Natural killer cell (primary cell): ENCODE data around the gene OR8B4. TPM values are rescaled to one million over a fixed set of nuclear protein-coding genes. Genes with fewer than 3 reads are reported as not detected.
"Not testable (repeated sequence)": the region's sequence is repeated elsewhere in the genome, so short reads cannot be mapped to it uniquely, and the experiment has no call there.

ENCODE experiments used
- ATAC-seq, 3 donors: fragments of 150-1000 bp in 2 of 3; fragments of 200-7000 bp in 1 of 3; cut with Tn5 transposase; 1 replicate in 1 of 3; 2 replicates in 2 of 3; pipeline ENCODE4 v1.10.0; 2021; ENCODE audit warnings: mild to moderate bottlenecking in 2 of 3, moderate library complexity in 2 of 3
- DNase-seq, 2 donors: peaks; one replicate each; pipeline versions ENCODE4 v3.0.0 to v3.0.0-alpha.2; 2013 to 2021; ENCODE audit warnings: mixed read lengths in 1 of 2
- H3K27ac ChIP-seq: one replicate; pipeline ENCODE4 v1.5.1; 2013; ENCODE audit warnings: mild to moderate bottlenecking, low read length
- H3K27me3 ChIP-seq: one replicate; pipeline ENCODE4 v1.6.1; 2013; ENCODE audit warnings: low read length; ENCODE audit not compliant: control insufficient read depth, insufficient read depth
- H3K36me3 ChIP-seq: one replicate; pipeline ENCODE4 v1.6.1; 2013; ENCODE audit warnings: low read length; ENCODE audit not compliant: control insufficient read depth, insufficient read depth
- H3K4me1 ChIP-seq: one replicate; pipeline ENCODE4 v1.6.1; 2013; ENCODE audit warnings: low read length; ENCODE audit not compliant: control insufficient read depth, insufficient read depth
- H3K4me3 ChIP-seq: one replicate; pipeline ENCODE4 v1.5.1; 2013; ENCODE audit warnings: low read length
- H3K9me3 ChIP-seq: one replicate; pipeline ENCODE4 v1.6.1; 2013; ENCODE audit warnings: low read length; ENCODE audit not compliant: control insufficient read depth, insufficient read depth
- H3K27ac Mint-ChIP-seq, 2 donors: one replicate each; pipeline ENCODE4 v1.8.0; 2022; ENCODE audit warnings: mild to moderate bottlenecking in 2 of 2, mixed read lengths in 2 of 2, moderate library complexity in 1 of 2
- H3K27me3 Mint-ChIP-seq, 2 donors: one replicate each; pipeline ENCODE4 v1.8.0; 2022; ENCODE audit warnings: low read depth in 2 of 2, mixed read lengths in 2 of 2
- H3K36me3 Mint-ChIP-seq: one replicate; pipeline ENCODE4 v1.8.0; 2022; ENCODE audit warnings: mixed read lengths
- H3K4me1 Mint-ChIP-seq, 2 donors: one replicate each; pipeline ENCODE4 v1.8.0; 2022; ENCODE audit warnings: mixed read lengths in 2 of 2
- H3K4me3 Mint-ChIP-seq: one replicate; pipeline ENCODE4 v1.8.0; 2022; ENCODE audit warnings: mild to moderate bottlenecking, moderate library complexity, mixed read lengths
- H3K9me3 Mint-ChIP-seq, 2 donors: one replicate each; pipeline ENCODE4 v1.8.0; 2022; ENCODE audit warnings: mixed read lengths in 2 of 2
- CTCF ChIP-seq: fragments of 200-600 bp; IDR thresholded peaks from one replicate; pipeline ENCODE4 v1.8.0; 2022; ENCODE audit warnings: antibody characterized with exemption
- WGBS: methylation state at CpG from one replicate; pipeline ENCODE4 v1.1.7; 2013; ENCODE audit warnings: missing lambda C conversion rate; ENCODE audit not compliant: insufficient coverage; 5-methylcytosine and 5-hydroxymethylcytosine counted together
- intact Hi-C: fragments of 100-400 bp; cut with micrococcal nuclease; formaldehyde crosslinking; loops from one replicate; pipeline ENCODE4 v1.14.2; 2022
- total RNA-seq, 4 donors: library from RNA; stranded (reverse); fragments of 120-200 nt in 1 of 4; gene quantifications; one replicate each; pipeline versions ENCODE4 v1.2.3 to v1.2.4, GENCODE V29; 2013 to 2022

OR8B4 gene
- total RNA-seq, 3 donors from 2014 or later (not counting 1 experiment from before 2014, with no cell fraction given) = not detected

GRCh38 chr11:124394408-124394807, 30.3 kb downstream of the OR8B4 start:
- Histone ChIP-seq H3K4me3 (no peak overlapping the region), H3K27me3 (no peaks in the 10 kb centered on the region), H3K4me1 (no peaks in the 10 kb centered on the region), H3K36me3 (no peaks in the 10 kb centered on the region), H3K27ac (no peak overlapping the region), H3K9me3 (no peaks in the 10 kb centered on the region)
- H3K27me3 Mint-ChIP-seq = peaks cover 0 to 7% of the 10 kb centered on the region in 2 donors
- H3K9me3 Mint-ChIP-seq = peaks cover 0 to 4% of the 10 kb centered on the region in 2 donors
- no peak for TF ChIP-seq CTCF
- no peak overlapping the region for H3K4me3 Mint-ChIP-seq
- DNase-seq (no peak), ATAC-seq (no peak)
- 97% methylated on average over 3 of the region's 3 CpGs for WGBS
- H3K36me3 Mint-ChIP-seq = no peaks in the 10 kb centered on the region
- H3K4me1 Mint-ChIP-seq = no peaks in the 10 kb centered on the region
- intact Hi-C loops = no loop called here
- H3K27ac Mint-ChIP-seq = no peak overlapping the region

GRCh38 chr11:124384399-124384798, 40.3 kb downstream of the OR8B4 start, which contains the start of gene OR8B2:
Gene OR8B2, minus strand, starts transcription at chr11:124384499. Its CDS starts 1,156 bp downstream, at chr11:124383343.
- Mint-ChIP-seq H3K27ac (no peak within 1 kb of the TSS), H3K4me1 (no peaks in the 10 kb centered on the region), H3K36me3 (no peaks in the 10 kb centered on the region), H3K4me3 (no peak within 1 kb of the TSS), H3K9me3 (no peaks in the 10 kb centered on the region), H3K27me3 (peaks cover 0 to 2% of the 10 kb centered on the region in 2 donors)
- WGBS = 100% methylated on average over 1 of the region's 2 CpGs
- no peak for ATAC-seq
- H3K27ac ChIP-seq = no peak within 1 kb of the TSS
- no peak within 1 kb of the TSS for H3K4me3 ChIP-seq
- no peaks in the 10 kb centered on the region for H3K9me3 ChIP-seq
- no peak for TF ChIP-seq CTCF
- no peaks in the 10 kb centered on the region for H3K27me3 ChIP-seq
- intact Hi-C loops = no loop called here
- H3K36me3 ChIP-seq = no peaks in the 10 kb centered on the region
- no peaks in the 10 kb centered on the region for H3K4me1 ChIP-seq
- no peak for DNase-seq

- H3K9me3 Mint-ChIP-seq, H3K27me3 Mint-ChIP-seq, H3K4me3 Mint-ChIP-seq, DNase-seq, H3K4me3 ChIP-seq, H3K36me3 Mint-ChIP-seq, ATAC-seq, H3K27ac Mint-ChIP-seq, H3K4me1 ChIP-seq, H3K9me3 ChIP-seq, intact Hi-C loops, H3K4me1 Mint-ChIP-seq, H3K27me3 ChIP-seq, H3K36me3 ChIP-seq, H3K27ac ChIP-seq: not testable (repeated sequence)
- WGBS = 87% methylated on average over 4 of the region's 6 CpGs
These were observed 41.8 kb downstream of the OR8B4 start for GRCh38 chr11:124382857-124383256.

- ATAC-seq = no peak
- Histone ChIP-seq H3K36me3 (no peaks in the 10 kb centered on the region), H3K4me1 (no peaks in the 10 kb centered on the region), H3K4me3 (no peak overlapping the region), H3K9me3 (no peaks in the 10 kb centered on the region), H3K27me3 (no peaks in the 10 kb centered on the region), H3K27ac (no peak overlapping the region)
- no peaks in the 10 kb centered on the region for H3K9me3 Mint-ChIP-seq
- no peak for TF ChIP-seq CTCF
- no peaks in the 10 kb centered on the region for H3K36me3 Mint-ChIP-seq
- peaks cover 0 to 2% of the 10 kb centered on the region in 2 donors for H3K27me3 Mint-ChIP-seq
- no peaks in the 10 kb centered on the region for H3K4me1 Mint-ChIP-seq
- intact Hi-C loops = no loop called here
- no peak overlapping the region for H3K27ac Mint-ChIP-seq
- no peak for DNase-seq
- 88% methylated on average over 2 of the region's 2 CpGs for WGBS
- H3K4me3 Mint-ChIP-seq = no peak overlapping the region
These were observed 44.1 kb downstream of the OR8B4 start for GRCh38 chr11:124380585-124380984.
